K562 (cell line): ENCODE measurements around the gene WIPF1. TPM values are rescaled to one million over a fixed set of nuclear protein-coding genes. Genes with fewer than 3 reads are reported as not detected.
A peak's percentile ranks its signal among the peaks of the same experiment; 100 is the strongest.

Source experiments
- CAMTA2 ChIP-seq: fragments of 250-450 bp; sonication (Bioruptor Pico); conservative IDR thresholded peaks from 2 replicates; pipeline ENCODE4 v1.5.1; 2022
- CHAMP1 ChIP-seq: fragments of 450-650 bp; IDR thresholded peaks from 2 replicates; pipeline ENCODE4 v1.6.1; 2016; ENCODE audit warnings: mild to moderate bottlenecking
- CTBP1 ChIP-seq: fragments of 450-650 bp; IDR thresholded peaks from 2 replicates; pipeline ENCODE4 v1.6.1; 2016; ENCODE audit warnings: borderline replicate concordance
- DACH1 ChIP-seq: fragments of 450-650 bp; IDR thresholded peaks from 2 replicates; pipeline ENCODE4 v1.6.1; 2018; ENCODE audit not compliant: partially characterized antibody
- EP300 ChIP-seq: IDR thresholded peaks from 2 replicates; pipeline ENCODE4 v1.6.1; 2012; ENCODE audit warnings: low read length, improper control_type of control experiment
- FOXA1 ChIP-seq: fragments of 450-650 bp; IDR thresholded peaks from 2 replicates; pipeline ENCODE4 v1.6.1; 2016; ENCODE audit warnings: mild to moderate bottlenecking, borderline replicate concordance
- GATAD2B ChIP-seq: fragments of 450-650 bp; IDR thresholded peaks from 2 replicates; pipeline ENCODE4 v1.6.1; 2017; ENCODE audit warnings: mild to moderate bottlenecking, borderline replicate concordance
- MYC ChIP-seq, 2 experiments: fragments of 250-450 bp in 1 of 2; sonication (Bioruptor Pico) in 1 of 2; IDR thresholded peaks; 2 replicates each; pipeline versions ENCODE4 v1.5.1 to v1.6.1; 2012 to 2021; ENCODE audit warnings: low read depth in 2 of 2, borderline replicate concordance in 1 of 2, improper control_type of control experiment in 1 of 2, low read length in 1 of 2, mild to moderate bottlenecking in 1 of 2, moderate library complexity in 1 of 2
- NR2C1 ChIP-seq, 2 experiments: fragments of 450-650 bp; IDR thresholded peaks; 2 replicates each; pipeline ENCODE4 v1.6.1; 2017; ENCODE audit warnings: mild to moderate bottlenecking in 2 of 2, antibody characterized with exemption in 1 of 2, inconsistent platforms in 1 of 2, missing compliant biosample characterization in 1 of 2, missing genetic modification characterization in 1 of 2
- RREB1 ChIP-seq: fragments of 250-450 bp; sonication (Bioruptor Pico); IDR thresholded peaks from 2 replicates; pipeline ENCODE4 v1.4.0; 2020
- ZBTB33 ChIP-seq: sonication (generic); formaldehyde crosslinking; IDR thresholded peaks from 2 replicates; pipeline ENCODE4 v1.8.1; 2023; ENCODE audit warnings: mild to moderate bottlenecking, missing genetic modification reagents
- ZBTB43 ChIP-seq: sonication (generic); formaldehyde crosslinking; IDR thresholded peaks from 2 replicates; pipeline ENCODE4 v1.8.0; 2023; ENCODE audit warnings: mild to moderate bottlenecking, missing genetic modification reagents
- ZNF239 ChIP-seq: fragments of 250-450 bp; sonication (Bioruptor Pico); IDR thresholded peaks from 2 replicates; pipeline ENCODE4 v1.4.0; 2020; ENCODE audit warnings: mild to moderate bottlenecking
- ZNF586 ChIP-seq: fragments of 450-650 bp; formaldehyde crosslinking; conservative IDR thresholded peaks from 2 replicates; pipeline ENCODE4 v1.4.0; 2020; ENCODE audit warnings: mild to moderate bottlenecking, moderate library complexity
- polyA plus RNA-seq, 8 experiments: library from polyadenylated mRNA; depleted of rRNA in 4 of 8; stranded (reverse) in 5 of 8; unstranded in 3 of 8; fragments of >200 nt; fragmentation: Nextera tagmentation in 2 of 8; fragmentation: Illumina TruSeq in 1 of 8; extraction: Ambion mirVana in 2 of 8; extraction: Trizol in 1 of 8; gene quantifications; 2 replicates each; pipeline versions ENCODE4 v1.2.1 to v1.2.3, GENCODE V29; 2011 to 2014; ENCODE audit warnings: inconsistent platforms in 1 of 8, missing spikeins in 1 of 8
- total RNA-seq, 7 experiments: library from RNA; depleted of rRNA in 6 of 7; stranded (reverse); fragments of >200 nt in 6 of 7; fragmentation: Illumina TruSeq in 2 of 7; extraction: Trizol in 2 of 7; gene quantifications; 2 replicates each; pipeline versions ENCODE4 v1.2.1 to v1.2.3, GENCODE V29; 2011 to 2021; ENCODE audit warnings: low replicate concordance in 1 of 7

WIPF1 gene
- total and polyA plus RNA-seq, 9 of the 15 experiments (the other 6 are each of a cell fraction or from before 2014, with no cell fraction given): 0.54 to 4.9 (median 2.4) TPM

GRCh38 chr2:174634130-174635014 is 36.8 kb upstream of the WIPF1 start (continued):
- TF ChIP-seq RREB1 (CRISPR knock-in tag) (0 out of 2 replicates have a peak, but pooled peaks have one; percentile 27), MYC (IDR thresholded peaks at IDR 0.05; ENCODE audit: low read depth, low read length) (peak; percentile 68), MYC (CRISPR knock-in tag; IDR thresholded peaks at IDR 0.05; ENCODE audit: borderline replicate concordance, low read depth) (no peak), ZNF586 (no peak), CHAMP1 (0 out of 2 replicates have a peak, but pooled peaks have one; percentile 21), ZNF239 (peak; percentile 59; the same call in 1 of the 2 replicates), GATAD2B (no peak), CAMTA2 (CRISPR knock-in tag) (no peak), EP300 (no peak; the same call in 1 of the 2 replicates), NR2C1 (IDR thresholded peaks at IDR 0.05) (0 out of 2 replicates have a peak, but pooled peaks have one; percentile 28), NR2C1 (tag; IDR thresholded peaks at IDR 0.05) (peak; percentile 29; the same call in 1 of the 2 replicates), CTBP1 (peak; percentile 32; the same call in 1 of the 2 replicates), FOXA1 (no peak), ZBTB33 (CRISPR knock-in tag) (no peak), ZBTB43 (no peak), DACH1 (peak; percentile 11)
